Stimulated activated CD8-positive, alpha-beta memory T cell treated with anti-CD3 and anti-CD28 coated beads, Interleukin-15, amount 100 ng/mL, for 1 hour (primary cell): ENCODE measurements around the gene CYP26B1.

Experiments
- DNase-seq: peaks from one replicate; pipeline ENCODE4 v3.0.0-alpha.2; 2020; ENCODE audit warnings: low read depth

The CYP26B1 gene

DNA sequence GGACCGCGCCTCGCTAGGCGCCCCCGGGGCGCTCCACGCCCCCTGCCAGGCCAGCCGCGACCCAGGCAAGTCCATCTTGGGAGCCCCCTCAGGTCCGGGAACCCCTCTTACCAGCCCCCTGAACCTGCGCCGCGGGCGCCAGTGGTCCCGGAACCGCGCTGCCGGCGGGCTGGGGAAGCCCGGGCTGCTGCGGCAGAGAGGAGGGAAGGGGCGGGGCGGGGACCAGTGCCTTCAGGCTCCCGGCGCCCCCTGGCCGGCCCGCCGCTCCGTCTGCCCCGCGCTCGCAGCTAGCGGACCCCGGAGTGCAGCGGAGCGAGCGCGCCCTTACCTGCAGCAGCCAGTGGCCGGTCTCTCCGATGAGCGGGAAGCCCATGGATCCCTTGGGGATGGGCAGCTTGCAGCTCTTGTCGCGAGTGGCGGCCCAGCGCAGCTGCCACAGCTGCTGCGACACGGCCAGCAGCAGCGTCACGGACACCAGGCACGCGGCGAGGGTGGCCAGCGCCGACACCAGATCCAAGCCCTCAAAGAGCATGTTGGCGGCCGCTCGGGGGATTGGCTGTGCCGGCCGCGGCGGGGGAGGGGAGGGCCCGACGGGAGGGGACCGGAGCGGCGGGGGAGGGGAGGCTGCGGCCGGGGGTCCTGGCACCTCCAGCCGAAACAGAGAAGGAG is at the start of gene CYP26B1:
TSS of gene CYP26B1 (minus strand) at position 560 of the 669 bp plus-strand sequence. CDS start at position 532, 28 bp downstream.
- no peak for DNase-seq

- no peak for DNase-seq
These were observed 46.1 kb upstream of the CYP26B1 start for GRCh38 chr2:72193723-72194122.

DNA sequence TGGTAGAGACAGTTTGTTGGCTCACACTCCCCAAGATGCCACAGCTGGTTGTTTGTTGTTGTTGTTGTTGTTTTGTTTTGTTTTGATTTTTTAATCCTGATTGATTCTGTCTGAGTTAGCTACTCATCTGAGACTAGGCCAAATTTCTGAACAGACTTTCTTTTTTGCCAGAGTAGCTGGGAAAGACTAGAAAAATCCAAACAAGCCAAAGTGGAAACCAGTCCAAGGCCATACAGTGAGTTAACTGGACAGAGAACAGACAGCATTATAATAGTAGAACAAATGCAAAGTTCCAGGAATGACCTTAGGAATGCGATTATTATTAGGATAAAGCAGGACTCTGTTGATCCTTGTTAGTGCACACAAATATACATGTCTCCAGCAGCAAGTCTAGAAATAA is 43.8 kb upstream of the CYP26B1 start:
- DNase-seq, result no peak

GRCh38 chr2:72185206-72185605 is 37.5 kb upstream of the CYP26B1 start:
- no peak for DNase-seq

DNA sequence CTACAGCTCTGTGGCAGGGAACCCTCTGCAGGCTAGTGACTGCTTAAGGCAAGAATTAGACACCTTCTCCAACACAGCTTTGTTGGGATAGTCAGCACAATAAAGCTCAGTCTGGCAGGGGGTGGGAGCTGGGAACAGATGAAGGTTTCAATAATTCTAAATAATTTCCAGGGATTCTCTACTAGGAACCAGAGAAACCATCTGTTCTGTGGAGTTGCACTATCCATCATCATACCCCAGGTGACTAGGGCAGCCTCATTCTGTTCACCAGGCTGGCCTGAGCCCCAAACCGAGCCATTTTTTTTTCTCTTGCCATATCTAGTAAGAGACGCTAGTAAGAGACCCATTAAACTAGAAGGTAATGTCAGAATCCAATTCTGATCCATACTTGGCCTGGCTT is 35.8 kb upstream of the CYP26B1 start:
- DNase-seq, result no peak

- DNase-seq, result no peak
These were observed 35.4 kb upstream of the CYP26B1 start for GRCh38 chr2:72183016-72183415.

- no peak for DNase-seq
These were observed 34.9 kb upstream of the CYP26B1 start for GRCh38 chr2:72182547-72182946.

GRCh38 chr2:72181616-72182015 is 34.0 kb upstream of the CYP26B1 start:
- DNase-seq, result no peak

DNA sequence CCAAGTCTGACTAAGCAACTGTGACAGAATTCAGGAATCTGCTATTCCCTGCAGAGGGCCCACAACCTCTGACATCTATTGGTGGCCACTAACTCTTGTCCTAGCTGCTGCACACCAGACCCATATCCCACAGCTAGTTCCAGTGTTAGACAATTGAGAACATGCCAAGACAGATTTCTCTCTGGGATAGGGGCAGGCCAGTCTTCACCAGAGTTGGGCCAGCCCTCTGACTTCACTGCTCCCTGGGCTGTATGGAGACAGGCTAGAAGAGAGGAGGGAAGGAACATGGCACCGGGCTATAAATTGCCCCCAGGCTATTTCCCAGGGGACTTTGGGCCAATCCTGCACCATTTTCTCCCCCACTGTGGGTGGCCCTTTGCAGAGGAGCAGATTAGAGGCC is 32.7 kb upstream of the CYP26B1 start:
- no peak for DNase-seq

- no peak for DNase-seq
These were observed 30.9 kb upstream of the CYP26B1 start for GRCh38 chr2:72178551-72178950.

GRCh38 chr2:72176281-72176680 is 28.6 kb upstream of the CYP26B1 start:
- DNase-seq, result no peak

- DNase-seq, result no peak
These were observed 28.0 kb upstream of the CYP26B1 start for GRCh38 chr2:72175636-72176035.

DNA sequence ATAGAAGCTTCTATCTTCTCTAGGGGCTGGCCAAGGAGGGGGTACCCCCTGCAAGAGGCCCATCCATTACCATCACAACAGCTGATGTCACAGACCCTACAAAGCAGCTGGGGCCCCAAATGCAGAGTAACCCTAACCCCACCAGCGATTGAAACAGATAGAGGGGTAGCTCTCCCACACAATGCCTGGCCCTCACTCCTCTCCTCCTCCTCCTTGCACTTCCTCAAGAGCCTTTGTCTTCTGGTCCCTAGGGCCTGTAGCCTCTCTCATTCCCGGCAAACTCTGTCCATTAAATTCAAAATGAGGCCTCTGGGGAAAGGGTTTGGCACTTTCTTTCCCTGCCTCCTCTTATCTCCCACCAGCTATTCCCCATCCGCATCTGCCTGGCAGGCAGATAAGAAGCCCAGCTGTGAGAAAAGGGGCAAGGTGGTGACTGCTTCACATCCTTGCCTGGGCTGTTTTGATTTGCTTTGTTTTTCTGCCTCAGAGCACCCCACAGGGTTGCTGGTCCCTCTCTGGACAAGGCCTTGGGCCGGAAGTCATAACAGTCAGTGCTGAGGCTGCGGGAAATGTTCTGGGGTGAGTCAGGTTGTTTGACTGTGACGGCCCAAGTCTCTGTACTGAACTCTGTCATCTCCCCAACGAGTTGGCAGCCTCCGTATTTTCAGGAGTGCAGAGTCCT is 26.1 kb upstream of the CYP26B1 start:
- no peak for DNase-seq

GRCh38 chr2:72172478-72172877 is 24.8 kb upstream of the CYP26B1 start:
- DNase-seq, result no peak

GRCh38 chr2:72166279-72166678 is 18.6 kb upstream of the CYP26B1 start:
- no peak for DNase-seq

DNA sequence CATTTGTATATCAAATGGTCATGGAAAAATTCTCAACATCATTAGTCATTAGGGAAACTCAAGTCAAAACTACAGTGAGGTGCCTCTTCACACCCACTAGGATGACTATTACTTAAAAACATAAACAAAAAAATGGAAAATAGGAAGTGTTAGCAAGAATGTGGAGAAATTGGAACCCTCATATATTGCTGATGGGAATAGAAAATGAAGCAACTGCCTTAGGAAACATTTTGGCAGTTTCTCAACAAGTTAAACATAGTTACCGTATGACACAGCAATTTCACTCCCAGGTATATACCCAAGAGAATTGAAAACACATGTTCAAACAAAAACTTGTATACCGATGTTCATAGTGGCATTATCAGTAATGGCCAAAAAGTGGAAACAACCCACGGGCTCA is 18.1 kb upstream of the CYP26B1 start:
- DNase-seq, result no peak

DNA sequence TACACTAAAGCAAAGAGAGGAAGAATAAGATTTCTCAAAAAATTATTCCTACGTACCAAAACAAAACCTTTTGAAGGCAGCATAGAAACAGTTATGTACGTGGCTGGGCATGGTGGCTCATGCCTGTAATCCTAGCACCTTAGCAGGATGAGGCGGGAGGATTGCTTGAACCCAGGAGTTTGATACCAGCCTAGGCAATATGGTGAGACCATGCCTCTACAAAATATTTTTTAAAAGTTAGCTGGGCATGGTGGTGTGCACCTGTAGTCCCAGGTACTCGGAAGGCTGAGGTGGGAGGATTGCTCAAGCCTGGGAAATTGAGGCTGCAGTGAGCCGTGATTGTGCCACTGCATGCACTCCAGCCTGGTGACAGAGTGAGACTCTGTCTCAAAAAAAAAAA is 14.9 kb upstream of the CYP26B1 start:
- no peak for DNase-seq

DNA sequence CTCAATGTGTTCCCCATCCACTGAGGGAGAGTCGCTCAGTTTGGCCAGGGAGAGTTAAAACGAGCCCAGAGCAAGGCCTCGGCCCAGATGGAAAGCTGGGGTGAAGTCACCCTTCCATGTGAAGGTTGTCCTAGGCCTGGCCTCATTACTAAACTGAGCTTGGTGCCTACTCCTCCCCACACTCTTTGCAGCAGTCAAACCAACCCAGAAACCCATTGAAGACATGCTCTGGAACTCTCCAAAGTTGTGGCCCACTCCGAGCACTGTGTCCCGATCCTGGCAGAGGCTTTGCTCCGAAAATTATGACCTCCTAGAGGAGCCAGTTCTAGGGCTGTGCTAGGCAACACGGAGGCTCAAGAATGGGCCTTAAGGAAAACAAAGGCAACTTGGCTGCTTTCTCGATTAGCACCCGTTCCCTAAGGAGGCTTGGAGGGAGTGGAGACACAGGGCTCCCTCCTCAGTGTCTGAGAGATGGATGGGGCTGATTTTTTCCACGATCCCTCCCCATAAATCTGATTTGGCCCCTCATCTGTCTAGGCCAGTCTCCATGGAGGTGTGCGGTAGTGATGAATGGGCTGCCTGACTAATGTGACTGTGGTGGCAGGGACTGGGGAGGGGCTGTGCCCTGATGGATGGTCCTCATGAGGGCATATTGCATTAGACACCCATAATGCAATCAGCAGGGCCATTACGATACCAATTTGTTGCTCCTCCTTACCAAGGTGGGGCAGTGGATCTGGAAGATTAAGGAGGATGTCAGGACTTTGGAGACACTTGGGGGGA is 11.7 kb upstream of the CYP26B1 start:
- DNase-seq, result no peak

DNA sequence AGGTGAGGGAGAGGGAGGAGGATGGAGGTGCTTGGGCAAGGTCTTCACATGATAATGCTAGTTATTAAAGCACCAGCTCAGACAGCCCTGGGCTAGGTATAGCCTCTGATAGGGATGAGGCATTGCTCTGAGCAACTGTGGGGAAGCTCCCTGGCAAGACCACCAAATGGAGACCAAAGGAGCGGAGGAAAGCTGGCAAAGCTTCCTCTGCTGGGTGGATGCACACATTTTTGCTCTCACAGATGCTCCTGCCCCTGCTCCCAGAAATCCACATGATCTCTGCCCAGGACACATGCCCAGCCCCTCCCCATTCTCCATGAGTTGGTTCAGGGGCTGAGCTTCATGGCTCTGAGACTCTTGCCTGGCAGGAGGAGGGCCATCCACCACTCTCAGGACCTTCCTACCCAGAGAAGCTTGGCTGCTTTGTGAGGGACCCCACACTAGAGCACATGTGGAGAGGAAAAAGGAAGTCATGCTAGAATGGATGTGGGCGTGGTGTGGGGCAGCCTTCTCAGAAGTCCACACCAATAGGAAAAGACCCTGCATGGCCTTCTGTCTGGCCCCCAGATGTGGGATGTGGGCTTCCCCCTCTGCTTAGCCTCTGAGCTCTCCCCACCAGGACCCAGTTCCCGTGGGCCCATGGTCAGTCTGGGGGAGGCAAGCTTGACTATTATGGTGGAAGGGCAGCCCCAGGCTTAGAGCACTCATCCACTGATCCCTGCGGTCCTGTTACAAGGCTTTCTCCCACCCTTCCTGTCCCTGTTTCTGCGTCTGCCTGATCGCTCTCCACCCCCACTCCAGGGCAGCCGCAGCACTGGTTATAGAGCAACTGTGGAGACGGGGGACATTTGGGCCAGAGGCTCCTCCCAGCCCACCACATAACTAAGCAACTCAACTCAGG is 10.5 kb upstream of the CYP26B1 start:
- no peak for DNase-seq

- no peak for DNase-seq
These were observed 9.2 kb upstream of the CYP26B1 start for GRCh38 chr2:72156872-72157271.

DNA sequence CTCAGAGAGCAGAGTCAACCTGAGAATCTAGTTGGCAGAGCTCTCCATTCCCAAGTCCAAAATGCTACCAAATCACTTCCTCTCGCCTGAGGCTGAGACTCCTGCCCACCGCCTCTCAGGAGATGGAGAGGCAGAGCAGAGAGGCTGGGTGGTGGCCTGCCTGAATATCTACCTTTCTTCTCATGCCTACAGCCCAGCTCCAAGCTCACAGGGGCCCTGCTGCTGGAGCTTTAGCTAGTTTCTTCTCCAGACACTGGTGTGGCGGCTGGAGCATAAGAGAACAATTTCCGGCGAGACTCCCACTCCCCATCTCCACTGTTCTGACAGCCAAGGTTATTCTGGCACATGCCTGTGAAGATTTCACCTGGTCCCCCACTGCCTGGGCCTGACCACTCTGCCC is 8.1 kb upstream of the CYP26B1 start:
- no peak for DNase-seq

- DNase-seq, result no peak
These were observed 7.5 kb upstream of the CYP26B1 start for GRCh38 chr2:72155151-72155550.
